Measurements from ENCODE around the gene DNAH1. TPM values are rescaled to one million over a fixed set of nuclear protein-coding genes. Genes with fewer than 3 reads are reported as not detected.

The DNAH1 gene
- total RNA-seq, 1 donor: 6.0 TPM

- no peak for DNase-seq (ENCODE audit: low read depth)
- TF ChIP-seq CTCF (IDR thresholded peaks at IDR 0.05; ENCODE audit: insufficient read depth, low read length): no peak
- H3K4me3 ChIP-seq (ENCODE audit: low read depth, low read length): no peak overlapping the region
Measured at GRCh38 chr3:52361898-52362297, 45.8 kb downstream of the DNAH1 start.

- no peak for TF ChIP-seq CTCF (IDR thresholded peaks at IDR 0.05; ENCODE audit: insufficient read depth, low read length)
- no peak overlapping the region for H3K4me3 ChIP-seq (ENCODE audit: low read depth, low read length)
- DNase-seq (ENCODE audit: low read depth): no peak
Measured at GRCh38 chr3:52364322-52365035, 48.4 kb downstream of the DNAH1 start.

GRCh38 chr3:52366527-52366926, 50.4 kb downstream of the DNAH1 start:
- no peak for TF ChIP-seq CTCF (IDR thresholded peaks at IDR 0.05; ENCODE audit: insufficient read depth, low read length)
- no peak overlapping the region for H3K4me3 ChIP-seq (ENCODE audit: low read depth, low read length)
- DNase-seq (ENCODE audit: low read depth): no peak

- no peak overlapping the region for H3K4me3 ChIP-seq (ENCODE audit: low read depth, low read length)
- no peak for DNase-seq (ENCODE audit: low read depth)
- no peak for TF ChIP-seq CTCF (IDR thresholded peaks at IDR 0.05; ENCODE audit: insufficient read depth, low read length)
Measured at GRCh38 chr3:52367891-52368880, 52.1 kb downstream of the DNAH1 start.

- no peak for DNase-seq (ENCODE audit: low read depth)
- no peak overlapping the region for H3K4me3 ChIP-seq (ENCODE audit: low read depth, low read length)
- no peak for TF ChIP-seq CTCF (IDR thresholded peaks at IDR 0.05; ENCODE audit: insufficient read depth, low read length)
Measured at GRCh38 chr3:52370531-52370930, 54.4 kb downstream of the DNAH1 start.

- no peak overlapping the region for H3K4me3 ChIP-seq (ENCODE audit: low read depth, low read length)
- no peak for TF ChIP-seq CTCF (IDR thresholded peaks at IDR 0.05; ENCODE audit: insufficient read depth, low read length)
- no peak for DNase-seq (ENCODE audit: low read depth)
Measured at GRCh38 chr3:52372822-52373504, 56.8 kb downstream of the DNAH1 start.
